Pancreas (tissue), 10 donors: Measurements from ENCODE around the gene ATP6V1F. TPM values are rescaled to one million over a fixed set of nuclear protein-coding genes. Genes with fewer than 3 reads are reported as not detected.
A peak's percentile ranks its signal among the peaks of the same experiment; 100 is the strongest.

Experiments used
- ATAC-seq, 4 donors: fragments of 200-7000 bp; cut with Tn5 transposase; one replicate each; pipeline versions ENCODE4 v1.8.0 to v1.9.1; 2020; ENCODE audit warnings: mild to moderate bottlenecking in 4 of 4, moderate library complexity in 4 of 4
- DNase-seq, 6 donors: peaks; one replicate each; pipeline ENCODE4 v3.0.0-alpha.2; 2020
- FAIRE-seq: peaks from 2 replicates; lab custom pipeline; 2012; peaks lifted over from hg19 to GRCh38; lab: Jason Lieb, UNC
- H3K27ac ChIP-seq, 4 donors: fragments of 200-600 bp; sonication (generic); 1 replicate in 3 of 4; 2 replicates in 1 of 4; pipeline versions ENCODE4 v1.5.0 to v1.8.0; 2020
- H3K27me3 ChIP-seq, 4 donors: fragments of 200-600 bp; one replicate each; pipeline ENCODE4 v1.8.0; 2021
- H3K36me3 ChIP-seq, 3 donors: fragments of 200-600 bp; sonication (generic) in 1 of 3; one replicate each; pipeline versions ENCODE4 v1.5.0 to v1.8.0; 2020 to 2021
- H3K4me1 ChIP-seq, 3 donors: fragments of 200-600 bp; one replicate each; pipeline ENCODE4 v1.8.0; 2021
- H3K4me3 ChIP-seq, 4 donors: fragments of 200-600 bp; sonication (generic) in 2 of 4; one replicate each; pipeline versions ENCODE4 v1.5.0 to v1.8.0; 2020 to 2021
- H3K9me3 ChIP-seq, 4 donors: fragments of 200-600 bp; one replicate each; pipeline ENCODE4 v1.8.0; 2021
- WGBS, 2 donors: extraction: QIAGEN DNeasy Blood & Tissue Kit; methylation state at CpG; one replicate each; pipeline ENCODE4 v1.1.7; 2013; 5-methylcytosine and 5-hydroxymethylcytosine counted together
- intact Hi-C, 3 donors: fragments of 100-400 bp; cut with DNase I; formaldehyde crosslinking; loops; one replicate each; pipeline versions ENCODE4 v1.11.1 to v1.14.2; 2022
- polyA plus RNA-seq, 2 donors: library from polyadenylated mRNA; stranded (reverse); fragments of 200-250 nt; gene quantifications; one replicate each; pipeline ENCODE4 v1.2.3, GENCODE V29; 2013
- total RNA-seq, 6 donors: library from RNA; stranded (reverse); fragmentation: NEBNext Ultra II Directional in 4 of 6; extraction: Animal tissue kit (Norgen Biotek cat#: 25700) in 4 of 6; gene quantifications; one replicate each; pipeline versions ENCODE4 v1.2.1 to v1.2.4, GENCODE V29; 2021 to 2023
- TF ChIP-seq, protein P1 (sequence below), 4 donors: fragments of 200-600 bp; sonication (generic) in 3 of 4; IDR thresholded peaks; one replicate each; pipeline versions ENCODE4 v1.5.0 to v1.8.0; 2021; ENCODE audit warnings: antibody characterized with exemption in 4 of 4
- donor health status: healthy with polysubstance abuse.
- donor health status: DM: no; HTN: no; CAD: no; lungs with moderate emphysema.
- donor health status: DM: no; HTN: no; CAD: no.
- donor health status: control.
- donor health status: control.
- donor health status: Bipolar disorder and iron deficiency.
- donor health status: DM: yes; HTN: yes; CAD: no.
- donor health status: DM: no; HTN: no; CAD: no.
- donor health status: DM: no; HTN: no; CAD: no.
- donor health status: DM: yes; HTN: yes; CAD: no.

The ATP6V1F gene
- total and polyA plus RNA-seq, 8 donors: 28.1 to 96.9 (median 45.3) TPM

DNA sequence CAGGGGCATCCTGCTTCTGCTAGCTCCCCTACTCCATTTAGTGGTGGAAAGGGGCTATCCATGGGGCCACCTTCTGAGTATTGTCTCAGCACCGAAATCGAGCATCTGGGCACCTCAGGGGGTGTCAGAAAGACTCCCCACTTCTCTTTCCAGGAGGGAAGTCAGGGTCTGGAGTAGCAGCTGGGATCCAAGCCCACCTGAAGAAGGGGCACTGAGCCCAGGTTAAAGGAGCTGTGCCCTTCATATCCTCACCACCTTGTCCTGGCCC lies 29.8 kb upstream of the ATP6V1F start:
- TF ChIP-seq, protein P1, sequence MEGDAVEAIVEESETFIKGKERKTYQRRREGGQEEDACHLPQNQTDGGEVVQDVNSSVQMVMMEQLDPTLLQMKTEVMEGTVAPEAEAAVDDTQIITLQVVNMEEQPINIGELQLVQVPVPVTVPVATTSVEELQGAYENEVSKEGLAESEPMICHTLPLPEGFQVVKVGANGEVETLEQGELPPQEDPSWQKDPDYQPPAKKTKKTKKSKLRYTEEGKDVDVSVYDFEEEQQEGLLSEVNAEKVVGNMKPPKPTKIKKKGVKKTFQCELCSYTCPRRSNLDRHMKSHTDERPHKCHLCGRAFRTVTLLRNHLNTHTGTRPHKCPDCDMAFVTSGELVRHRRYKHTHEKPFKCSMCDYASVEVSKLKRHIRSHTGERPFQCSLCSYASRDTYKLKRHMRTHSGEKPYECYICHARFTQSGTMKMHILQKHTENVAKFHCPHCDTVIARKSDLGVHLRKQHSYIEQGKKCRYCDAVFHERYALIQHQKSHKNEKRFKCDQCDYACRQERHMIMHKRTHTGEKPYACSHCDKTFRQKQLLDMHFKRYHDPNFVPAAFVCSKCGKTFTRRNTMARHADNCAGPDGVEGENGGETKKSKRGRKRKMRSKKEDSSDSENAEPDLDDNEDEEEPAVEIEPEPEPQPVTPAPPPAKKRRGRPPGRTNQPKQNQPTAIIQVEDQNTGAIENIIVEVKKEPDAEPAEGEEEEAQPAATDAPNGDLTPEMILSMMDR (IDR thresholded peaks at IDR 0.05): no peak
- Histone ChIP-seq H3K36me3 (no peaks in the 10 kb centered on the region), H3K4me1 (peaks cover 0 to 2% (median 0%) of the 10 kb centered on the region in 3 donors), H3K9me3 (no peaks in the 10 kb centered on the region), H3K27ac (no peak overlapping the region), H3K27me3 (no peaks in the 10 kb centered on the region), H3K4me3 (no peak overlapping the region)
- DNase-seq (no peak), FAIRE-seq (no peak), ATAC-seq (no peak)
- intact Hi-C loops: no loop called here
- WGBS, 2 donors: 45 to 47% methylated on average over 2 of the region's 2 CpGs

DNA sequence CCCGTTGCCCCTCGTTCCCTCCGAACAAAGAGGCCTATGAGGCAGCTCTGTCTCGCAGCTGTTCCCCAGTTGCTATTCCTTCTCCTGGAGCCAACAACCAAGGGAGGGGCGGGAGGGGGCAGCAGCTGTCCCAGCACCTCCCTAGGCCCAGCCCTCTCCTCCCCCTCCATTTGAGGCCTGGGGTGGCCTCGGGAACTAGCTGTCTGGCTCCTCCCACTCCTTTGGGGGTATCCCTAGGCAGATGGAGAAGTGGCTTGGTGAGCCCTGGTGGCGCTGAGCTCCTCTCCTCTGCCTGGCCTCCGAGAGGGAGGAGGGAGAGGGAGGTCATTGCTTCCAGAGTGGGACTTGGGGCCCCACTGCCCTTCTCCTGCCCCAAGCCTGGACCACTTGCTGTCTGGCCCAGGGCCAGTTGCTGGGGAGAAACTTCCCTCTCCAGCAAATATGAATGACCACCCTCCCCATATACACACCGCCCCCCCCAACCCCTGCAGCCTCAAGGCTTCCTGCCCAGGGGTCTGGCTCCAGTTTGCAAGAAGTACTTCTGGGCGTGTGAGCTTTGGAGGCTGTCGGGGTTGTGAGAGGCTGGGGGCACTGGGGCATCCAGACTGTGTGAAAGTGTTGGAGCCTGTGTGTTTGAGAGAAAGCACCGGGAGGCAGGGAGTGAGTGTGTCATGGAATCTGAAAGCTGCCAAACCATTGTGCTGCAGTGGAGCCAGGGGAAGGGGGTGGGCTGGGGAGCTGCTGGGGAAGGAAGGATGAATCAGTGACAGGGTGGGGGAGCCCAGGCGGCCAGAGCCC lies 29.3 kb upstream of the ATP6V1F start:
- peak in 2 of 4 donors; percentile 10 to 31 for ATAC-seq
- TF ChIP-seq, protein P1 (IDR thresholded peaks at IDR 0.05): no peak
- Histone ChIP-seq H3K36me3 (no peaks in the 10 kb centered on the region), H3K27ac (no peak overlapping the region), H3K9me3 (no peaks in the 10 kb centered on the region), H3K4me1 (peaks cover 0 to 2% (median 0%) of the 10 kb centered on the region in 3 donors), H3K27me3 (no peaks in the 10 kb centered on the region), H3K4me3 (no peak overlapping the region)
- peak in 1 of 6 donors; percentile 48 for DNase-seq
- intact Hi-C loops: no loop called here
- no peak for FAIRE-seq
- WGBS, 2 donors: 39 to 47% methylated on average over 12 to 13 of the region's 13 CpGs

DNA sequence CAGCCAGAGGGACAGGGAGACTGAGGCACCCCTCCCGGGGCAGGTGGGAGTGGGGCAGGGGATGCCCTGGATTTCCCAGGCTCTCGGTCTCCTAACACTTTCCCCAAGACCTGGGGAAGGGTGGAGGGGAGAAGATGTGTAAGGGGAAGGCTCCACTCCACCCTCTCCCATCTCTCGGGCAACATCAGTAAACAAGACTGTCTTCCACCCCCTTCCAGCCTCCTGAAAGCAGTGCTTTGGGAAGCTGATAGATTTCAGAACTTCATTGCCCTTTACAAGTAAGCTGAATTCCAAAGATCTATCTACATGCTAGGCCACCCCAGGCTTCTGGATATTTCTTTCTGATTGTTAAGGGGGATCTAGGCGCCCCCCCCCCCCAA lies 28.7 kb upstream of the ATP6V1F start:
- intact Hi-C loops: no loop called here

DNA sequence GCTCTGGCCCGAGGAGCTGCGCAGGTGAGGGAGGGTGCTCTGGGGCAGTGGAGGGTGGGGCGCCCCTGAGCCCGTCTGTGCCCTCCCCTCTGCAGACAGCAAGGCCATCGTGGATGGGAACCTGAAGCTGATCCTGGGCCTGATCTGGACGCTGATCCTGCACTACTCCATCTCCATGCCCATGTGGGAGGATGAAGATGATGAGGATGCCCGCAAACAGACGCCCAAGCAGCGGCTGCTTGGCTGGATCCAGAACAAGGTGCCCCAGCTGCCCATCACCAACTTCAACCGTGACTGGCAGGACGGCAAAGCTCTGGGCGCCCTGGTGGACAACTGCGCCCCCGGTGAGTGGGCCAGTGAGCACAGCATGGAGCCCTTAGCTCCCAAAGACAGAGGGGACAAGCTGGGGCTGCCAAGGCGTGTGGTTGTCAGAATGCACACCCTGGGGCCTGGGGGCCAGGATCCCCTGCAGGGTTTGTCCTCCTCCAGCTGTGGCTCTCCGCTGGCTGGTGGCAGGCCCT lies 27.4 kb upstream of the ATP6V1F start:
- Histone ChIP-seq H3K9me3 (no peaks in the 10 kb centered on the region), H3K27me3 (no peaks in the 10 kb centered on the region), H3K27ac (no peak overlapping the region), H3K36me3 (no peaks in the 10 kb centered on the region), H3K4me1 (no peaks in the 10 kb centered on the region), H3K4me3 (no peak overlapping the region)
- peak in 1 of 6 donors; percentile 41 for DNase-seq
- no peak for FAIRE-seq
- no peak for ATAC-seq
- intact Hi-C loops: no loop called here
- TF ChIP-seq, protein P1 (IDR thresholded peaks at IDR 0.05): no peak
- 79 to 89% methylated on average over 16 of the region's 16 CpGs for whole genome bisulfite sequencing, 2 donors

More for the DNA sequence above, 28.7 kb upstream of the ATP6V1F start:
- WGBS, 2 donors: 37 to 42% methylated on average over 4 of the region's 4 CpGs
- ATAC-seq: no peak
- Histone ChIP-seq H3K9me3 (no peaks in the 10 kb centered on the region), H3K27me3 (no peaks in the 10 kb centered on the region), H3K27ac (no peak overlapping the region), H3K36me3 (no peaks in the 10 kb centered on the region), H3K4me3 (no peak overlapping the region), H3K4me1 (peaks cover 0 to 2% (median 0%) of the 10 kb centered on the region in 3 donors)
- TF ChIP-seq, protein P1 (IDR thresholded peaks at IDR 0.05): no peak
- peak in 1 of 6 donors; percentile 49 for DNase-seq
- no peak for FAIRE-seq
